Neural cell (in vitro differentiated cells): Measurements from ENCODE around the gene NAV1. TPM values are rescaled to one million over a fixed set of nuclear protein-coding genes. Genes with fewer than 3 reads are reported as not detected.
"Not testable (repeated sequence)": the region's sequence is repeated elsewhere in the genome, so short reads cannot be mapped to it uniquely, and the experiment has no call there.

ENCODE experiments used
- H2AFZ ChIP-seq: fragments of 200-600, 300-800 bp; sonication (generic), shearing (Covaris generic); 2 replicates; pipeline ENCODE4 v1.6.0; 2014; ENCODE audit warnings: low read depth, mild to moderate bottlenecking, antibody characterized with exemption, low read length, moderate library complexity
- H3F3A ChIP-seq: fragments of 200-600 bp; shearing (Covaris generic); 2 replicates; pipeline ENCODE4 v1.6.1; 2016; ENCODE audit warnings: mild to moderate bottlenecking, moderate library complexity, mixed read lengths, antibody characterized with exemption, low read length; ENCODE audit not compliant: insufficient read depth, poor library complexity, severe bottlenecking
- H3K27ac ChIP-seq: fragments of 200-600, 300-800 bp; sonication (generic), shearing (Covaris generic); 2 replicates; pipeline ENCODE4 v1.5.1; 2014; ENCODE audit warnings: mild to moderate bottlenecking, low read length, moderate library complexity
- H3K27me3 ChIP-seq: fragments of 300-800, 200-600 bp; sonication (generic), shearing (Covaris generic); 2 replicates; pipeline ENCODE4 v1.6.0; 2014; ENCODE audit warnings: mild to moderate bottlenecking, low read depth, low read length, moderate library complexity; ENCODE audit not compliant: insufficient read depth
- H3K36me3 ChIP-seq: fragments of 300-800, 200-600 bp; sonication (generic), shearing (Covaris generic); 2 replicates; pipeline ENCODE4 v1.5.1; 2014; ENCODE audit warnings: mild to moderate bottlenecking, antibody characterized with exemption, low read length, moderate library complexity; ENCODE audit not compliant: insufficient read depth
- H3K4me2 ChIP-seq: fragments of 300-800, 200-600 bp; sonication (generic), shearing (Covaris generic); 2 replicates; pipeline ENCODE4 v1.6.0; 2014; ENCODE audit warnings: mild to moderate bottlenecking, low read length
- H3K4me3 ChIP-seq: fragments of 300-800, 200-600 bp; sonication (generic), shearing (Covaris generic); 2 replicates; pipeline ENCODE4 v1.5.1; 2014; ENCODE audit warnings: mild to moderate bottlenecking, low read length, moderate library complexity
- H3K79me2 ChIP-seq: fragments of 200-600 bp; shearing (Covaris generic); replicated peaks from 2 replicates; pipeline ENCODE4 v1.6.0; 2014; ENCODE audit warnings: mild to moderate bottlenecking, low read length, moderate library complexity; ENCODE audit not compliant: insufficient read depth
- H3K9ac ChIP-seq: fragments of 300-800, 200-600 bp; sonication (generic), shearing (Covaris generic); 2 replicates; pipeline ENCODE4 v1.6.1; 2016; ENCODE audit warnings: mild to moderate bottlenecking, low read length, mixed read lengths
- H3K9me2 ChIP-seq: fragments of 200-600 bp; shearing (Covaris generic); 2 replicates; pipeline ENCODE4 v1.6.1; 2016; ENCODE audit warnings: mild to moderate bottlenecking, low read length, mixed read lengths; ENCODE audit not compliant: insufficient read depth
- H3K9me3 ChIP-seq: fragments of 200-600, 300-800 bp; sonication (generic), shearing (Covaris generic); 2 replicates; pipeline ENCODE4 v1.6.1; 2016; ENCODE audit warnings: mild to moderate bottlenecking, mixed run types, low read length, moderate library complexity, mixed read lengths
- H4K20me1 ChIP-seq: fragments of 200-600 bp; shearing (Covaris generic); 2 replicates; pipeline ENCODE4 v1.6.1; 2016; ENCODE audit warnings: mild to moderate bottlenecking, mixed run types; ENCODE audit not compliant: insufficient read depth
- EP300 ChIP-seq: fragments of 450-650 bp; conservative IDR thresholded peaks from 2 replicates; pipeline ENCODE4 v1.6.1; 2014; ENCODE audit warnings: antibody characterized with exemption, mild to moderate bottlenecking, moderate library complexity; ENCODE audit not compliant: poor library complexity, severe bottlenecking
- EZH2 ChIP-seq: fragments of 200-600, 300-800 bp; shearing (Covaris generic), sonication (generic); IDR thresholded peaks from 2 replicates; pipeline ENCODE4 v1.6.1; 2014; ENCODE audit warnings: antibody characterized with exemption, low read length, borderline replicate concordance, mild to moderate bottlenecking; ENCODE audit not compliant: insufficient read depth, poor library complexity, severe bottlenecking
- MXI1 ChIP-seq: fragments of 450-650 bp; conservative IDR thresholded peaks from 2 replicates; pipeline ENCODE4 v1.6.1; 2014; ENCODE audit warnings: antibody characterized with exemption, mild to moderate bottlenecking; ENCODE audit not compliant: poor library complexity, severe bottlenecking
- POLR2AphosphoS5 ChIP-seq: IDR thresholded peaks from 2 replicates; pipeline ENCODE4 v1.6.1; 2012
- RAD21 ChIP-seq: fragments of 450-650 bp; conservative IDR thresholded peaks from 2 replicates; pipeline ENCODE4 v1.6.1; 2014; ENCODE audit warnings: antibody characterized with exemption, mild to moderate bottlenecking, moderate library complexity
- SMC3 ChIP-seq: fragments of 450-650 bp; conservative IDR thresholded peaks from 2 replicates; pipeline ENCODE4 v1.6.1; 2014; ENCODE audit warnings: antibody characterized with exemption, mild to moderate bottlenecking, moderate library complexity; ENCODE audit not compliant: poor library complexity
- TAF1 ChIP-seq: IDR thresholded peaks from 2 replicates; pipeline ENCODE4 v1.6.1; 2012; ENCODE audit warnings: low read depth
- polyA plus RNA-seq: library from polyadenylated mRNA; depleted of rRNA; stranded (reverse); fragments of >200 nt; gene quantifications from 2 replicates; pipeline ENCODE4 v1.2.3, GENCODE V29; 2014
- TF ChIP-seq, protein P1 (sequence below): fragments of 450-650 bp; IDR thresholded peaks from 2 replicates; pipeline ENCODE4 v1.5.1; 2014; ENCODE audit warnings: antibody characterized with exemption, mild to moderate bottlenecking, moderate library complexity; ENCODE audit not compliant: poor library complexity, severe bottlenecking
- TF ChIP-seq, protein P2 (sequence below): IDR thresholded peaks from 2 replicates; pipeline ENCODE4 v1.6.1; 2012; ENCODE audit warnings: borderline replicate concordance

NAV1 gene
- polyA plus RNA-seq, 1 donor from 2014 or later = 33.2 TPM

DNA sequence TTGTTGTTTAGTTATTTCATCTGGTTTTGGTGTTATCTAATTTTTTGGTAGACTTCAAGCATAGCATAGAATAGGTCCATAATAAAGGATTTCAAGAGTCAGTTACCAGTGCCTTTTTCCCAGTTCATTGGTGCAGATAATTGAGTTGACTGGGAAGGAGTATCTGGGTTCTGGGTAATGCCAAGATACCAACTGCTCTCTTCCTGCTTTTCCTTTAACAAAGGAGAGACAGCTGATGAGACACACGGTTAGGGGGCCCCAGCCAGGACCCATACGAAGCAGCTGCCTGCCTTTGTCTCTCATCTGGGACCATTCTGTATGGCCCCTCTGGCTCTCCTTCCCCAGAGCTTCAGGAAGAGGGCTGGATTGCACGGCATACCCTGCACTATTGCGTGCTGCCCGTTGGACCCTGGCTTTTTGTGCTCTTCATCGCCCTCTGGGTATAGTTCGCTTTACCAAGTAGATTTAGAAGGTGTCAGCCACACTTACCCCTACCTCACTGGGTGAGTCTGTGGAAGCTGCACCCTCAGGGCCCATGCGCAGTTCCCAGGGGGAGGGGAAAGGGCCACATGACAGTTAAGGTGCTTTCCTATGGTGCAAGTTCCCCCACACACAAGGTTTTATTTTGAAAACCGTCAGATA lies 7.0 kb downstream of the NAV1 start:
- no peak for TF ChIP-seq RAD21
- Histone ChIP-seq H3K27ac (no peak overlapping the region), H3K4me3 (no peak overlapping the region), H3K4me2 (no peak overlapping the region), H3F3A (no peaks in the 10 kb centered on the region), H4K20me1 (no peaks in the 10 kb centered on the region), H3K79me2 (no peaks in the 10 kb centered on the region), H2AFZ (no peak overlapping the region), H3K9me2 (no peaks in the 10 kb centered on the region), H3K9ac (no peak overlapping the region), H3K9me3 (no peaks in the 10 kb centered on the region), H3K27me3 (peaks cover 1% of the 10 kb centered on the region), H3K36me3 (no peaks in the 10 kb centered on the region)

DNA sequence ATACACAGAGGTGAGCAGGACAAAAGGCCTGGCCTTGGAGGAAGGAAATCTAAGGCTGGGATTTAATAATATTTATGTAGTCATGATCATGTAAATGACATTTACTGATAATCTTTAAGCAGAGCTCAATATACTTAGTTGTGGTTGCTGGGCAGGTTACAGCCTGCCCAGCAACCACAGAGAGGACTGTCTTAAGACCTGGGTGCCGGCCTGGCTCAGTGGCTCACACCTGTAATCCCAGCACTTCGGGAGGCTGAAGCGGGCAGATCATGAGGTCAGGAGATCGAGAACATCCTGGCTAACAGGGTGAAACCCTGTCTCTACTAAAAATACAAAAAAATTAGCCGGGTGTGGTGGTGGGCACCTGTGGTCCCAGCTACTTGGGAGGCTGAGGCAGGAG lies 10.6 kb downstream of the NAV1 start:
- H4K20me1 ChIP-seq, H3K9me2 ChIP-seq, H3K36me3 ChIP-seq, H3K4me3 ChIP-seq, H3K4me2 ChIP-seq, H3K9me3 ChIP-seq, H3K27ac ChIP-seq, H2AFZ ChIP-seq, H3K27me3 ChIP-seq, H3F3A ChIP-seq, H3K9ac ChIP-seq, H3K79me2 ChIP-seq: not testable (repeated sequence)

DNA sequence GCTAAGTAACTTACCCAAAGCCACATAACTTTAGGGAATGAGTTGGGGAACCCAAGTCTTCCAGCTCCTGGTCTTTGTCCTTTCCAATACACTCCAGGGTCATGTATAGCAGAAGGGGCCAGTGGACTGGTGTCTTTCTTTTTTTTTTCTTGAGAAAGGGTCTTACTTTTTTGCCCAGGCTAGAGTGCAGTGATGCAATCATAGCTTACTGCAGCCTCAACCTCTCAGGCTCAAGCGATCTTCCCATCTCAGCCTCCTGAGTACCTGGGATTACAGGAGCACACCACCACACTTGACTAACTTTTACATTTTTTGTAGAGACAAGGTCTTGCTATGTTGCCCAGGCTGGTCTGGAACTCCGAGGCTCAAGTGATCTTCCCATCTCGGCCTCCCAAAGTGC lies 12.2 kb downstream of the NAV1 start:
- Histone ChIP-seq H3F3A (no peaks in the 10 kb centered on the region), H3K79me2 (no peaks in the 10 kb centered on the region), H2AFZ (no peak overlapping the region), H3K36me3 (no peaks in the 10 kb centered on the region), H3K9me3 (no peaks in the 10 kb centered on the region), H3K9me2 (no peaks in the 10 kb centered on the region), H3K4me3 (no peak overlapping the region), H3K27me3 (no peaks in the 10 kb centered on the region), H3K9ac (no peak overlapping the region), H3K27ac (no peak overlapping the region), H4K20me1 (no peaks in the 10 kb centered on the region), H3K4me2 (no peak overlapping the region)
- TF ChIP-seq, protein P1, sequence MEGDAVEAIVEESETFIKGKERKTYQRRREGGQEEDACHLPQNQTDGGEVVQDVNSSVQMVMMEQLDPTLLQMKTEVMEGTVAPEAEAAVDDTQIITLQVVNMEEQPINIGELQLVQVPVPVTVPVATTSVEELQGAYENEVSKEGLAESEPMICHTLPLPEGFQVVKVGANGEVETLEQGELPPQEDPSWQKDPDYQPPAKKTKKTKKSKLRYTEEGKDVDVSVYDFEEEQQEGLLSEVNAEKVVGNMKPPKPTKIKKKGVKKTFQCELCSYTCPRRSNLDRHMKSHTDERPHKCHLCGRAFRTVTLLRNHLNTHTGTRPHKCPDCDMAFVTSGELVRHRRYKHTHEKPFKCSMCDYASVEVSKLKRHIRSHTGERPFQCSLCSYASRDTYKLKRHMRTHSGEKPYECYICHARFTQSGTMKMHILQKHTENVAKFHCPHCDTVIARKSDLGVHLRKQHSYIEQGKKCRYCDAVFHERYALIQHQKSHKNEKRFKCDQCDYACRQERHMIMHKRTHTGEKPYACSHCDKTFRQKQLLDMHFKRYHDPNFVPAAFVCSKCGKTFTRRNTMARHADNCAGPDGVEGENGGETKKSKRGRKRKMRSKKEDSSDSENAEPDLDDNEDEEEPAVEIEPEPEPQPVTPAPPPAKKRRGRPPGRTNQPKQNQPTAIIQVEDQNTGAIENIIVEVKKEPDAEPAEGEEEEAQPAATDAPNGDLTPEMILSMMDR = no peak
- TF ChIP-seq RAD21 (no peak), POLR2AphosphoS5 (no peak), MXI1 (no peak), SMC3 (no peak), EP300 (no peak), EZH2 (no peak), TAF1 (no peak)
- TF ChIP-seq, protein P2, sequence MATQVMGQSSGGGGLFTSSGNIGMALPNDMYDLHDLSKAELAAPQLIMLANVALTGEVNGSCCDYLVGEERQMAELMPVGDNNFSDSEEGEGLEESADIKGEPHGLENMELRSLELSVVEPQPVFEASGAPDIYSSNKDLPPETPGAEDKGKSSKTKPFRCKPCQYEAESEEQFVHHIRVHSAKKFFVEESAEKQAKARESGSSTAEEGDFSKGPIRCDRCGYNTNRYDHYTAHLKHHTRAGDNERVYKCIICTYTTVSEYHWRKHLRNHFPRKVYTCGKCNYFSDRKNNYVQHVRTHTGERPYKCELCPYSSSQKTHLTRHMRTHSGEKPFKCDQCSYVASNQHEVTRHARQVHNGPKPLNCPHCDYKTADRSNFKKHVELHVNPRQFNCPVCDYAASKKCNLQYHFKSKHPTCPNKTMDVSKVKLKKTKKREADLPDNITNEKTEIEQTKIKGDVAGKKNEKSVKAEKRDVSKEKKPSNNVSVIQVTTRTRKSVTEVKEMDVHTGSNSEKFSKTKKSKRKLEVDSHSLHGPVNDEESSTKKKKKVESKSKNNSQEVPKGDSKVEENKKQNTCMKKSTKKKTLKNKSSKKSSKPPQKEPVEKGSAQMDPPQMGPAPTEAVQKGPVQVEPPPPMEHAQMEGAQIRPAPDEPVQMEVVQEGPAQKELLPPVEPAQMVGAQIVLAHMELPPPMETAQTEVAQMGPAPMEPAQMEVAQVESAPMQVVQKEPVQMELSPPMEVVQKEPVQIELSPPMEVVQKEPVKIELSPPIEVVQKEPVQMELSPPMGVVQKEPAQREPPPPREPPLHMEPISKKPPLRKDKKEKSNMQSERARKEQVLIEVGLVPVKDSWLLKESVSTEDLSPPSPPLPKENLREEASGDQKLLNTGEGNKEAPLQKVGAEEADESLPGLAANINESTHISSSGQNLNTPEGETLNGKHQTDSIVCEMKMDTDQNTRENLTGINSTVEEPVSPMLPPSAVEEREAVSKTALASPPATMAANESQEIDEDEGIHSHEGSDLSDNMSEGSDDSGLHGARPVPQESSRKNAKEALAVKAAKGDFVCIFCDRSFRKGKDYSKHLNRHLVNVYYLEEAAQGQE = no peak
